Sciatic nerve (tissue), 2 donors: ENCODE results near the gene TMEM204. TPM values are rescaled to one million over a fixed set of nuclear protein-coding genes. Genes with fewer than 3 reads are reported as not detected.
A peak's percentile ranks its signal among the peaks of the same experiment; 100 is the strongest.

ENCODE experiments used
- ATAC-seq: fragments of 200-7000 bp; cut with Tn5 transposase; one replicate; pipeline ENCODE4 v1.9.1; 2020; ENCODE audit warnings: mild to moderate bottlenecking, moderate library complexity
- DNase-seq: peaks from one replicate; pipeline ENCODE4 v3.0.0-alpha.2; 2020; ENCODE audit warnings: low spot score
- intact Hi-C: fragments of 100-400 bp; cut with DNase I; formaldehyde crosslinking; loops from one replicate; pipeline ENCODE4 v1.14.2; 2022
- total RNA-seq: library from RNA; stranded (reverse); fragmentation: NEBNext Ultra II Directional; extraction: Animal tissue kit (Norgen Biotek cat#: 25700); gene quantifications from one replicate; pipeline ENCODE4 v1.2.1, GENCODE V29; 2021
- donor health status: DM: no; HTN: no; CAD: no.
- donor health status: DM: no; HTN: no; CAD: no.

The TMEM204 gene
- total RNA-seq, 1 donor from 2014 or later: 20.4 TPM

DNA sequence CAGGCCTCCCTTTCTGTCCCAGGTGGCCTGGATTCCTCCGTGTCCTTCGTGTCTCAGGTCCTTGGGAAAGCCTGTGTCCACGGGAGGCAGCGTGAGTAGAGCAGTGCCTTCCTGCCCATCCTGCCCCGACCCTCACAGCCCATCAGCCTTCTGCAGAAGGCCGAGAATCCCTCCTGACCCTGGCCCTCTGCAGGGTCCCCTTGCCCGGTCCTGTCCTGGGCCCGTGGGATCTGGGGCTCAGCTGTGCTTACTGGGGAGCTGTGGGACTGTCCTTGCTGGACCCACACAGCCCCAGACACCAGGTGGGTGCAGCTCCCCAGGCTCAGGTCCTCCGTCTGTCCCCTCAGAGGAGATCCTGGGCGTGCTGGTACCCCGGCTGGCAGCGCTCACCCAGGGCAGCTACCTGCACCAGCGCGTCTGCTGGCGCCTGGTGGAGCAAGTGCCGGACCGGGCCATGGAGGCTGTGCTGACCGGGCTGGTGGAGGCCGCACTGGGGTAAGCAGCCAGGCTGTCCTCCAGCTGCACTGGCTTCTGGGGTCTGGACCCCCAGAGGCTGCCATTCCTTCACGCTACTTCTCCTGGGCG is 36.4 kb upstream of the TMEM204 start:
- ATAC-seq (no peak), DNase-seq (no peak)
- intact Hi-C loops: no loop called here

GRCh38 chr16:1498899-1499676 is 34.4 kb upstream of the TMEM204 start:
- no peak for DNase-seq
- ATAC-seq: no peak
- intact Hi-C loops: no loop called here

GRCh38 chr16:1499756-1500464 is 33.6 kb upstream of the TMEM204 start:
- DNase-seq (no peak), ATAC-seq (no peak)
- intact Hi-C loops: no loop called here

- DNase-seq (no peak), ATAC-seq (no peak)
- intact Hi-C loops: no loop called here
Measured at GRCh38 chr16:1500465-1501150, 32.9 kb upstream of the TMEM204 start.

DNA sequence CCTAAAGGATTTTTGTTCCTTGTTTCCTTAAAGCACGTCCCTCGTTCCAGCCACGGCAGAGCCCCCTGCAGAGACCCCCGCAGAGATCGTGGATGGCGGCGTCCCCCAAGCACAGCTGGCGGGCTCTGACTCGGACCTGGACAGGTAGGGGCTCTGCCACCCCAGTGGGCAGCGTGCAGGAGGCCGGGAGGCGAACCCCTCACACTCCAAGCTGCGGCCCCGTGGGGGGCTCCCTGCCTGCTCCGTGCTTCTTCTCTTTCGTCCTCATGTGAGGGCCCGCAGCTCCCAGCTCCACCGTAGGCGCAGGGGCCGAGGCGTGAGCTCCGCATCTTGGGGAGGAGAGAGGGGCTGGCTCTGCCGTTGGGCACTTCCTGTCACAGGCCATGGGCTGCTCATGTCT is 31.8 kb upstream of the TMEM204 start:
- intact Hi-C loops: no loop called here
- DNase-seq (no peak), ATAC-seq (no peak)

- ATAC-seq: no peak
- intact Hi-C loops: no loop called here
- DNase-seq: no peak
Measured at GRCh38 chr16:1502092-1503004, 31.1 kb upstream of the TMEM204 start.

GRCh38 chr16:1503110-1503955 is 30.1 kb upstream of the TMEM204 start:
- no peak for ATAC-seq
- intact Hi-C loops: no loop called here
- DNase-seq: no peak

- intact Hi-C loops: no loop called here
- ATAC-seq: no peak
- DNase-seq: no peak
Measured at GRCh38 chr16:1505073-1505844, 28.2 kb upstream of the TMEM204 start.

GRCh38 chr16:1505912-1506311 is 27.6 kb upstream of the TMEM204 start:
- intact Hi-C loops: no loop called here
- no peak for DNase-seq
- no peak for ATAC-seq

DNA sequence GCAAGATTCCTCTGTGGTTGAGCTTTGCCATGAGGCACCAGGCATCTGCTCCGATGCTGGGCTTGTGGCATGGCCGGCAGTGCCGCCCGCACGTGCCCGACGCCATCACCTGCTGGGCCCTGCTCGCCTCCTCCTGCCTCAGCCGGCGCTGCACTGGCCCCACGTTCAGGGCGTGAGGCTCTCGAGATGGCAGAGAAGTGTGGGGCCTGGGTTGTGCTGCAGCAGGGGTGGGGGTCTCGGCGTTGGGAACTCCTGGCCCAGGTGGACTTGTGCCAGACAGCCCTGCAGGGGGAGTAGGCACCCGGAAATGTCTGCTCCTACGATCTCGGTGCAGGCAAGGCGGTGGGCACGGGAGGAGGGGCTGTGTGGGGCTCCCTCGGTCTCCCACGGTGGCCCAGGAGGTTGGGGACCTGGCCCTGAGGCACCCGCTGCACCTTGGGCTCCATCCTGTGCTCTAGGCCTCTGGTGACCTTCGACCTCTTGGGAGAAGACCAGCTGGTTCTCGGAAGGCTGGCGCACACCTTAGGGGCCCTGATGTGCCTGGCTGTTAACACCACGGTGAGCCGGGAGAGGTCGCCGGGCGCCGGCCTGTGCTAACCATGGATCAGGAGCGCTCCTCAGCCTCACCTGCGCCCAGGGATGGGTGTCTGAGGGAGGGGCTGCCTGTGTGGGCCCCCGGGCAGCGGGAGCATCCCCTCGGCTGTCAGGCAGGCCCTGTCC is 26.8 kb upstream of the TMEM204 start:
- ATAC-seq (no peak), DNase-seq (no peak)
- intact Hi-C loops: no loop called here

DNA sequence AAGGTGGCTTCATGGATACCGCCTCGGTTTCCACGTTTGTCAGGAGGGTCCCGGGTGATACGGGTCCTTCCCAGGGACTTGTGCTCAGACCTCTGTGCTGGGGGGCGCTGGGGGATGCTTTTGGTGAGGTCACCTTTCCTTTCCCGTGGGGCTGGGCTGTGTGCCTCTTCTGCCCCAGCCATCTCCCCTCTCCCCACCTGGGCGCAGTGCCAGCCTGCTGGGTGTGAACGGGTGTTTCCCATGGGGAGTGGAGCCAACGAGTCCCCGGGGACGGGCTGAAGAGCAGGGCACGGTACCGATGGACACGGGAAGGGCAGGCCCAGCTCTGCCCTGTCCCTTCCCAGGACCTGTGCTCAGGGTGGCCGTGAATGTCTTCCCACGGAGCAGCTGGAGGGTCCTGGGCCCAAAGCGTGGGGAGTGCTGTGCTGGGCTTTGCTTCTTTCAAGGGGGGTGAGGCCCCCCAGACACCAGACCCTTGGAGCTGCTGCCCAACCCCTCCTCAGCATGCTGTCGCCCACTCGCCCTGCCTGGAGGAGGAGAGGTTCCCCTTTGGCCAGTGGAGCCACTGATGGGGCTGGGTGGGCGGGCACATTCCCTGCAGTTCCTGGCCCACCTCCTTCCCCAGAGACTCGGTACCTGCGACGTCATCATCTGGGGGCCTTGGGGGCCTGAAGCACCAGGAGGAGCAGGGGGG is 24.8 kb upstream of the TMEM204 start:
- no peak for DNase-seq
- no peak for ATAC-seq
- intact Hi-C loops: no loop called here

DNA sequence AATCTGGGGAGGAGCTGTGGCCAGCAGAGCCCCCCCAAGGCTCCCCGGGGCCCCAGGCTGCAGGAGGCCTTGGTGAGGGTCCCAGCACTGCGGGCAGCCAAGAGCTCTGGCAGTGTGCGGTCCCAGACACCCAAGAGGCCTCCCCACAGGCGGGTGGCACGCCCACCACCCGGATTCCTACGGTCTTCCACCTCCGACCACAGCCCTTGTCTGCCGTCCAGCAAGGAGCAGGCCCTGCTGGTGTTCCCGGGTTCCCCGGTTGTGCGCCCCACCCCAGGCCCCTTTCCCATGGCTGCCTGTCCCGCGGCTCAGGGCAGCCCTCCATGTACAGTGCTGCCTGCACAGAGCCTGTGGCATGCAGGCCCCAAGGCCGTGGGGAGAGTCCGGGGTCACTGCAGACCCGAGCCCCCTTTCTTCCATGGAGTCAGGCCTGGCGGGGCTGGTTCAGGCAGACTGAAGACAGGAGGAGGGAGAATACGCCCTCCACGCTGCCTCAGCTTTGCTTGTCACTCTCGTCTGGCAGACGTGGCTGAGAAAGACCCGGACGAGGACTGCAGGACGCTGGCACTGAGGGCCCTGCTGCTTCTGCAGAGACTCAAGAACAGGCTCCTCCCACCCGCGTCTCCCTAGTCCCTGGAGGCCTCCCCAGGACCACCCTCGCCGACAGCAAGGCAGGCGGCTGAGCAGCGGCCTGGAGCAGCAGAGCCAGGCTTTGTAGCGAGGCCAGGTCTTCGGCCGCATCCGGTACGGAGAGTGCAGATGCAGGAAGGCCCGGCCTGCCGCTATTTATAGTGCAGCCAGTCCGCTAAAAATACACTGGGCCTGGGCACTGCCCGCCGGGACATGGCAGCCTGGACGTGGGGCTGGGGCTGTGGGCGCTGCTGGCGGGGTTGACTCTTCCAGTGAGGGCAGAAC is 23.9 kb upstream of the TMEM204 start:
- peak; percentile 23 for ATAC-seq
- no peak for DNase-seq
- intact Hi-C loops: no loop called here

- intact Hi-C loops: no loop called here
- ATAC-seq (no peak), DNase-seq (no peak)
Measured at GRCh38 chr16:1510272-1510671, 23.2 kb upstream of the TMEM204 start.

- DNase-seq: no peak
- intact Hi-C loops: no loop called here
- ATAC-seq: no peak
Measured at GRCh38 chr16:1510941-1511351, 22.5 kb upstream of the TMEM204 start.
